Measurements from ENCODE around the gene SRP68.

Gene SRP68

GRCh38 chr17:75996665-75997590 lies 75.4 kb downstream of the SRP68 start:
- no peak; the same call in 1 of the 2 replicates for TF ChIP-seq SIN3A (IDR thresholded peaks at IDR 0.05; ENCODE audit: borderline replicate concordance, insufficient read depth, low read length)
- TF ChIP-seq FOXP2 (optimal IDR thresholded peaks at IDR 0.05; ENCODE audit: borderline replicate concordance, extremely low read depth, extremely low read length, insufficient read depth), result peak; percentile 12
- TF ChIP-seq REST (IDR thresholded peaks at IDR 0.05; ENCODE audit: insufficient read depth in 1 of 2, low read depth in 2 of 2, low read length in 2 of 2), result 0 out of 4 replicates have a peak, but pooled peaks of 1 of the 2 experiments have one; percentile 10
- TF ChIP-seq TAF1 (IDR thresholded peaks at IDR 0.05; ENCODE audit: borderline replicate concordance, insufficient read depth, low read length), result no peak
- no peak for TF ChIP-seq POLR2AphosphoS5 (IDR thresholded peaks at IDR 0.05; ENCODE audit: low read depth, low read length)

- no peak for TF ChIP-seq REST (IDR thresholded peaks at IDR 0.05; ENCODE audit: insufficient read depth in 1 of 2, low read depth in 2 of 2, low read length in 2 of 2)
- TF ChIP-seq SIN3A (IDR thresholded peaks at IDR 0.05; ENCODE audit: borderline replicate concordance, insufficient read depth, low read length), result no peak
- no peak for TF ChIP-seq TAF1 (IDR thresholded peaks at IDR 0.05; ENCODE audit: borderline replicate concordance, insufficient read depth, low read length)
- TF ChIP-seq FOXP2 (optimal IDR thresholded peaks at IDR 0.05; ENCODE audit: borderline replicate concordance, extremely low read depth, extremely low read length, insufficient read depth), result no peak
- no peak for TF ChIP-seq POLR2AphosphoS5 (IDR thresholded peaks at IDR 0.05; ENCODE audit: low read depth, low read length)
These were observed 76.9 kb downstream of the SRP68 start for GRCh38 chr17:75995385-75995925.

- TF ChIP-seq REST (IDR thresholded peaks at IDR 0.05; ENCODE audit: insufficient read depth in 1 of 2, low read depth in 2 of 2, low read length in 2 of 2) (no peak), TAF1 (IDR thresholded peaks at IDR 0.05; ENCODE audit: borderline replicate concordance, insufficient read depth, low read length) (no peak), FOXP2 (optimal IDR thresholded peaks at IDR 0.05; ENCODE audit: borderline replicate concordance, extremely low read depth, extremely low read length, insufficient read depth) (no peak), POLR2AphosphoS5 (IDR thresholded peaks at IDR 0.05; ENCODE audit: low read depth, low read length) (no peak), SIN3A (IDR thresholded peaks at IDR 0.05; ENCODE audit: borderline replicate concordance, insufficient read depth, low read length) (no peak)
These were observed 77.4 kb downstream of the SRP68 start for GRCh38 chr17:75994802-75995370.

GRCh38 chr17:75991396-75991795 lies 80.9 kb downstream of the SRP68 start:
- TF ChIP-seq REST (IDR thresholded peaks at IDR 0.05; ENCODE audit: insufficient read depth in 1 of 2, low read depth in 2 of 2, low read length in 2 of 2), result no peak
- TF ChIP-seq POLR2AphosphoS5 (IDR thresholded peaks at IDR 0.05; ENCODE audit: low read depth, low read length), result no peak
- no peak for TF ChIP-seq TAF1 (IDR thresholded peaks at IDR 0.05; ENCODE audit: borderline replicate concordance, insufficient read depth, low read length)
- no peak for TF ChIP-seq FOXP2 (optimal IDR thresholded peaks at IDR 0.05; ENCODE audit: borderline replicate concordance, extremely low read depth, extremely low read length, insufficient read depth)
- TF ChIP-seq SIN3A (IDR thresholded peaks at IDR 0.05; ENCODE audit: borderline replicate concordance, insufficient read depth, low read length), result no peak
